Gastroesophageal sphincter (tissue), 4 donors: ENCODE results near the gene ZNF705A. TPM values are rescaled to one million over a fixed set of nuclear protein-coding genes. Genes with fewer than 3 reads are reported as not detected.
"Not testable (repeated sequence)": the region's sequence is repeated elsewhere in the genome, so short reads cannot be mapped to it uniquely, and the experiment has no call there.

Experiments
- ATAC-seq: fragments of 150-250 bp; one replicate; pipeline ENCODE4 v1.9.1; 2016; ENCODE audit warnings: mild to moderate bottlenecking, moderate library complexity
- H3K27ac ChIP-seq, 4 donors: fragments of 200-600 bp; sonication (generic) in 3 of 4; 1 replicate in 3 of 4; 2 replicates in 1 of 4; pipeline ENCODE4 v1.5.1; 2016 to 2019
- H3K27me3 ChIP-seq: fragments of 200-600 bp; sonication (generic); one replicate; pipeline ENCODE4 v1.5.1; 2019
- H3K36me3 ChIP-seq, 2 donors: fragments of 200-600 bp; sonication (generic); one replicate each; pipeline ENCODE4 v1.5.1; 2019; ENCODE audit warnings: control low read depth in 1 of 2
- H3K4me1 ChIP-seq, 3 donors: fragments of 200-600 bp; sonication (generic); 1 replicate in 2 of 3; 2 replicates in 1 of 3; pipeline ENCODE4 v1.5.1; 2016 to 2019; ENCODE audit warnings: control low read depth in 2 of 3
- H3K4me3 ChIP-seq, 2 donors: fragments of 200-600 bp; sonication (generic); one replicate each; pipeline ENCODE4 v1.5.1; 2019; ENCODE audit warnings: mild to moderate bottlenecking in 1 of 2, moderate library complexity in 1 of 2
- H3K9me3 ChIP-seq, 3 donors: fragments of 200-600 bp; sonication (generic); one replicate each; pipeline ENCODE4 v1.5.1; 2017 to 2019; ENCODE audit warnings: control low read depth in 2 of 3
- CTCF ChIP-seq, 4 experiments: fragments of 200-600 bp in 2 of 4; fragments of 450-650 bp in 2 of 4; sonication (generic) in 1 of 4; IDR thresholded peaks; one replicate each; pipeline ENCODE4 v1.5.1; 2017 to 2019; ENCODE audit warnings: antibody characterized with exemption in 4 of 4, mild to moderate bottlenecking in 2 of 4, moderate library complexity in 2 of 4
- EP300 ChIP-seq: sonication (generic); formaldehyde crosslinking; IDR thresholded peaks from one replicate; pipeline ENCODE4 v1.6.1; 2017; ENCODE audit warnings: antibody characterized with exemption, mild to moderate bottlenecking
- POLR2A ChIP-seq, 2 donors: fragments of 450-650 bp; IDR thresholded peaks; one replicate each; pipeline ENCODE4 v1.6.1; 2017; ENCODE audit warnings: antibody characterized with exemption in 2 of 2, mild to moderate bottlenecking in 2 of 2, moderate library complexity in 1 of 2
- POLR2AphosphoS5 ChIP-seq: sonication (generic); formaldehyde crosslinking; IDR thresholded peaks from one replicate; pipeline ENCODE4 v1.6.1; 2017; ENCODE audit warnings: antibody characterized with exemption
- WGBS, 2 donors: methylation state at CpG; one replicate each; pipeline ENCODE4 v1.1.5; 2018; ENCODE audit warnings: low coverage in 1 of 2; 5-methylcytosine and 5-hydroxymethylcytosine counted together
- total RNA-seq, 4 donors: library from RNA; depleted of rRNA; stranded (reverse); fragments of >200 nt; gene quantifications; one replicate each; pipeline ENCODE4 v1.1.0, GENCODE V29; 2016

ZNF705A gene
- total RNA-seq, 4 donors from 2014 or later: not detected

- TF ChIP-seq EP300: no peak
- TF ChIP-seq POLR2AphosphoS5: no peak
- no peak for TF ChIP-seq POLR2A (IDR thresholded peaks at IDR 0.05)
- TF ChIP-seq CTCF (IDR thresholded peaks at IDR 0.05): no peak
- H3K27me3 ChIP-seq: no peaks in the 10 kb centered on the region
- H3K4me3 ChIP-seq: no peak overlapping the region
- H3K27ac ChIP-seq: no peak overlapping the region
- no peak for ATAC-seq
- H3K4me1 ChIP-seq: no peaks in the 10 kb centered on the region
- no peaks in the 10 kb centered on the region for H3K9me3 ChIP-seq
- H3K36me3 ChIP-seq: peaks cover 0 to 37% of the 10 kb centered on the region in 2 donors
- WGBS, 2 donors: 61% methylated on average over 3 of the region's 4 CpGs; no CpG with 5 or more reads in 1 of the 2 donors
These were observed 29.7 kb upstream of the ZNF705A start for GRCh38 chr12:8127138-8127537.

DNA sequence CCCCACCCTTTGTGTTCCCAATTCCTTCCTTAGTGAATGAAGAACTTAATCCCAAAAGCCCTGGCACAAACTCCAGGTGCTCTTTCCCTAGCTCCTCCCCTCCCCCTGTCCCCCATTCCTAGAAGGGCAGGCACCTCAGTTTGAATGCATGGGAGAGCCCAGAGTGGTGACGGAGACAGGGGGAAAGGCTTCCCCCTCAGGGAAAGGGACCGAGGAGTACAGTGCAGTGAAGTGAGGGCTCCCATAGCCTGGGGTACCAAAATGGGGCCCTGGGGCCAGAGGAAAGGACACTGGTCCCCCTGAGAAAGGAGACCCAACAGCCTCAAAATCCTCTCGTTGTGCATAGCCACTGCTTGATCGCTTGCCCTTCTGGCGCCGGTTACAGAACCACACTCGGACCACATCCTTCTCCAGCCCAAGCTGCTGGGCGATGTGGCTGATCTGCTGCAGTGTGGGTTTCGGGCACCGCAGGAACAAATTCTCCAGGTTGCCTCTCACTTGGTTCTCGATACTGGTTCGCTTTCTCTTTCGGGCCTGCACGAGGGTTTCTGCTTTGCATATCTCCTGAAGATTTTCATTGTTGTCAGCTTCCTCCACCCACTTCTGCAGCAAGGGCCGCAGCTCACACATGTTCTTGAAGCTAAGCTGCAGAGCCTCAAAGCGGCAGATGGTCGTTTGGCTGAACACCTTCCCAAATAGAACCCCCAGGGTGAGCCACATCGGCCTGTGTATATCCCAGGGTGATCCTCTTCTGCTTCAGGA lies 23.0 kb upstream of the ZNF705A start:
- not testable (repeated sequence) for H3K4me3 ChIP-seq, H3K27me3 ChIP-seq, H3K9me3 ChIP-seq, H3K4me1 ChIP-seq, ATAC-seq, H3K27ac ChIP-seq
- 92 to 96% methylated on average over 6 to 9 of the region's 18 CpGs for WGBS, 2 donors
- peaks cover 0 to 60% of the 10 kb centered on the region in 2 donors for H3K36me3 ChIP-seq

DNA sequence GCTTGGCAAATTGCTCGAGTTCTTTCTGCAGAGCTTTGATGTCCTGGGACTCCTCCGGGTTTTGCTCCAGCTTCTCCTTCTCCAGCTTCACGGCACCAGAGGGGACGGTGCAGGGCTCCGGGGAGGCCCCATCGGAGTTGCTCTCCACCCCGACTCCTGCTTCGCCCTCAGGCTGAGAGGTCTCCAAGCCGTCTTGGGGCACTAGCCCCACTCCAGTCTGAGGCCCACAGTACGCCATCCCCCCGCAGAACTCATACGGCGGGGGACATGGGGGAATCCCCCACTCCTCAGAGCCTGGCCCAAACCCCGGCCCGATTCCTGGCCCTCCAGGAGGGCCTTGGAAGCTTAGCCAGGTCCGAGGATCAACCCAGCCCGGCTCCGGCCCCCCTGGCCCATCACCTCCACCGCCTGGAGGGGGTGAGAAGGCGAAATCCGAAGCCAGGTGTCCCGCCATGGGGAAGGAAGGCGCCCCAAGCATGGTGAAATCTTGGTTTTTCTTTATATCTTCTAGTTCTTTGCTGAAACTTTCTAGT lies 22.4 kb upstream of the ZNF705A start:
- not testable (repeated sequence) for H3K4me1 ChIP-seq, H3K27ac ChIP-seq, H3K4me3 ChIP-seq, H3K9me3 ChIP-seq, H3K27me3 ChIP-seq, ATAC-seq
- 91 to 98% methylated on average over 6 to 13 of the region's 23 CpGs for WGBS, 2 donors
- H3K36me3 ChIP-seq: peaks cover 0 to 62% of the 10 kb centered on the region in 2 donors

GRCh38 chr12:8141647-8142046 lies 15.2 kb upstream of the ZNF705A start:
- 79 to 97% methylated on average over 7 of the region's 8 CpGs for WGBS, 2 donors
- H3K27me3 ChIP-seq, H3K4me3 ChIP-seq, ATAC-seq, H3K27ac ChIP-seq, H3K9me3 ChIP-seq: not testable (repeated sequence)
- peaks cover 0 to 39% of the 10 kb centered on the region in 2 donors for H3K36me3 ChIP-seq
- H3K4me1 ChIP-seq: peaks cover 0 to 14% (median 0%) of the 10 kb centered on the region in 3 donors

DNA sequence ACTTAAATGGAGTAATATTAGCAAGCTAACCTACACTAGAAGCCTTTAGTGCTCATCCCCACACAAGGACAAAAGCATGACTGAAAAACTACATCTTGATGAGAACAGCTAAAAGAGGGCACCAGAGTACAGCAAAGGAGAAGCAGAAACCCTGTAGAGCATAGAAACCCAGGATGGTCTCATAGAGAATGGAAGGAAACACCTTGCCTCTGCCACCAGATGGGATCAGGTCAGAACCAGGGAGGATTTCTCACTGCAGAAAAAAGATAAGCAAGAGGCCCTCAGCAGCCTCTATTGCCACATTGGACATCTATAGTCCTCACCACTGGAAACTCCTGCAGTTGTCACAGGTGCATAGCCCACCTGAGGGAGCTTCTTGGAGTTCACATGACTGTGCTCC lies 13.6 kb upstream of the ZNF705A start:
- Histone ChIP-seq H3K36me3 (peaks cover 0 to 23% of the 10 kb centered on the region in 2 donors), H3K9me3 (peaks cover 0 to 5% (median 0%) of the 10 kb centered on the region in 3 donors), H3K4me3 (no peak overlapping the region), H3K27ac (no peak overlapping the region), H3K27me3 (no peaks in the 10 kb centered on the region), H3K4me1 (peaks cover 0 to 16% (median 0%) of the 10 kb centered on the region in 3 donors)
- ATAC-seq: no peak
- TF ChIP-seq POLR2AphosphoS5: no peak
- TF ChIP-seq CTCF (IDR thresholded peaks at IDR 0.05): no peak
- no peak for TF ChIP-seq POLR2A (IDR thresholded peaks at IDR 0.05)
- no peak for TF ChIP-seq EP300

DNA sequence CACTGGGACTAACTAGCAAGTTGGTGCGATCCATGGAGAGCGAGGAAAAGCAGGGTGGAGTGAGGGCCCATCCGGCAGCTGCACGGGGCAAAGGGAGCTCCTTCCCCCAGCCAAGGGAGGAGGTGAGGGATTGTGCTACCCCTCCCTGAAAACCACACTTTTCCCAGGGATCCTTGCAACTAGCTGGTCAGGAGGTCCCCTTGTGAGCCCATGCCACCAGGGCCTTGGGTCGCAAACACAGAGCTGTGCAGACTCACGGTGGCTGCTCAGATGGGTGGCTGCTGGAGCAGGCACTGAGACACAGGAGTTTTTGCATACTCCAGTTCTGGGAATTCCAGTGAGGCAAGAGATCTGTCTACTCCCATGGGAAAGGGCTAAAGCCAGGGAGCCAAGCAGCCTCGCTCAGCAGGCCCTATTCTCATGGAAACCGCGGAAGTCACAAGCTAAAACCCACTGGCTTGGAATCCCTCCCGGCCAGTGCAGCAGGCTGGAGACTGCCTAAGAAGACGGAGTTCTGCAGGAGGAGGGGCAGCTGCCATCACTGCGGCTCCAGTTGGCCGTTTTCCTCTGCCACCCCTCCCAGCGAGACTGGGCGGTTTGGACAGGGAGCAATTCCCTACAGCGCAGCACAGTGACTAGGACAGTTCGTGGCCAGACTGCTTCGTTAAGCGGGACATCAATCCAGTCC lies 10.9 kb upstream of the ZNF705A start:
- Histone ChIP-seq H3K4me3 (peak overlapping the region in 1 of 2 donors; percentile 29), H3K4me1 (peaks cover 0 to 16% (median 0%) of the 10 kb centered on the region in 3 donors), H3K27me3 (no peaks in the 10 kb centered on the region), H3K36me3 (peaks cover 0 to 11% of the 10 kb centered on the region in 2 donors), H3K9me3 (peaks cover 0 to 4% (median 0%) of the 10 kb centered on the region in 3 donors), H3K27ac (peak overlapping the region in 3 of 4 donors; percentile 22 to 24 (median 24))
- TF ChIP-seq CTCF (IDR thresholded peaks at IDR 0.05) (no peak), POLR2A (IDR thresholded peaks at IDR 0.05) (no peak), POLR2AphosphoS5 (no peak), EP300 (no peak)
- ATAC-seq: peak; percentile 70
- 10 to 59% methylated on average over 2 to 5 of the region's 19 CpGs for WGBS, 2 donors
